Thyroid gland (tissue), 4 donors: Measurements from ENCODE around the gene HSD11B2. TPM values are rescaled to one million over a fixed set of nuclear protein-coding genes. Genes with fewer than 3 reads are reported as not detected.

ENCODE experiments used
- DNase-seq, 2 donors: peaks; one replicate each; pipeline ENCODE4 v3.0.0-alpha.2; 2019
- H3K27ac ChIP-seq, 3 donors: fragments of 200-600 bp; sonication (generic); 1 replicate in 2 of 3; 2 replicates in 1 of 3; pipeline ENCODE4 v1.5.1; 2016 to 2019; ENCODE audit warnings: mild to moderate bottlenecking in 1 of 3, moderate library complexity in 1 of 3
- H3K27me3 ChIP-seq: fragments of 200-600 bp; sonication (generic); one replicate; pipeline ENCODE4 v1.5.1; 2019
- H3K36me3 ChIP-seq, 2 donors: fragments of 200-600 bp; sonication (generic); one replicate each; pipeline ENCODE4 v1.5.1; 2016 to 2019
- H3K4me1 ChIP-seq, 2 donors: fragments of 200-600 bp; sonication (generic); one replicate each; pipeline ENCODE4 v1.5.1; 2017 to 2019
- H3K4me3 ChIP-seq, 3 donors: fragments of 200-600 bp; sonication (generic); replicated peaks in 1 of 3; 1 replicate in 2 of 3; 2 replicates in 1 of 3; pipeline ENCODE4 v1.5.1; 2016; ENCODE audit warnings: mild to moderate bottlenecking in 1 of 3
- H3K9me3 ChIP-seq: fragments of 200-600 bp; sonication (generic); one replicate; pipeline ENCODE4 v1.5.1; 2017
- POLR2A ChIP-seq, 2 donors: fragments of 450-650 bp; IDR thresholded peaks; one replicate each; pipeline ENCODE4 v1.6.1; 2017; ENCODE audit warnings: antibody characterized with exemption in 2 of 2, mild to moderate bottlenecking in 2 of 2, moderate library complexity in 1 of 2
- WGBS, 2 donors: methylation state at CpG; one replicate each; pipeline ENCODE4 v1.1.5; 2017; 5-methylcytosine and 5-hydroxymethylcytosine counted together
- intact Hi-C: fragments of 100-400 bp; cut with DNase I; formaldehyde crosslinking; loops from one replicate; pipeline ENCODE4 v1.15.1; 2023
- total RNA-seq, 4 donors: library from RNA; depleted of rRNA; stranded (reverse); fragments of >200 nt; gene quantifications; one replicate each; pipeline ENCODE4 v1.2.3, GENCODE V29; 2016
- TF ChIP-seq, protein P1 (sequence below), 6 experiments: fragments of 200-600 bp in 3 of 6; fragments of 450-650 bp in 3 of 6; sonication (generic) in 3 of 6; IDR thresholded peaks; one replicate each; pipeline ENCODE4 v1.5.1; 2016 to 2019; ENCODE audit warnings: antibody characterized with exemption in 6 of 6, mild to moderate bottlenecking in 2 of 6, inconsistent platforms in 1 of 6, moderate library complexity in 1 of 6

The HSD11B2 gene
- total RNA-seq, 4 donors from 2014 or later, result 4.6 to 11.9 (median 9.0) TPM

DNA sequence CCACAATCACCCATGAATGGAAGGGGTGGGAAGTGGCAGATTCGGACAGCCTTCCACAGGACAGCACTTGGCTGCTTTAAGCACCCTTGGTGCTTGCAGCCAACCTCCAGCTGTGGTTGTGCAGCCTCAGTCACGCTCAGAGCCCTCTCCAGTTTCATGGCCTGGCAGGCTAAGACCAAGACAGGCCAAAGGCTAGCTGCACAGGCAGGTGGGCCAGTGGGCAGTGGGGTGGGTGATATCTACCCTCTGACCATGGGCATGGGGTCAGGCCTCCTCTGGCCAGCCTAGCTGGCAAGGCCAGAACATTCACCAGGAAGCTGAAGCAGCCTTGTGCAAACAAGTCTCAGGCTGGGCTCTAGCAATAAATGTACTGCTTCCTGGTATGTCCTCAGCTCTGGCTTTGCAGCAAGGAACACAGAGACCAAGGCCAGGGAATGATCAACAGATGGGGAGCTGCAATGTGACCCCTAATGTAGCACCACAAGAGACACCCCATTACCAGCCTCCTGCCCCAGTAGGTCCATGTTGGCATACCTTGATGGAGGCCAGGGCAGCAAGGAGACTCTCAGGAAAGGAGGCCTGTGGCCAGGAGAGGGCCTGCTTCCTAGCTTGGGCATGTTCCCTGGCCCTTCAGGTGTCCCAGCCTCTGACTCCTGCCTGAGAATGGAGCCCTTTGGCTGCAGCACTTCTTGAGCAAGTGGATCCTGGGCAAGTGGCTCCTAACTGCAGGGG is 20.9 kb downstream of the HSD11B2 start:
- Histone ChIP-seq H3K27ac (peak overlapping the region in 2 of 3 donors; percentile 21 to 63), H3K27me3 (no peaks in the 10 kb centered on the region), H3K36me3 (no peaks in the 10 kb centered on the region), H3K4me3 (no peak overlapping the region), H3K4me1 (peaks cover 58 to 89% of the 10 kb centered on the region in 2 donors), H3K9me3 (no peaks in the 10 kb centered on the region)
- WGBS, 2 donors, result 33 to 75% methylated on average over 1 to 2 of the region's 2 CpGs
- no peak for TF ChIP-seq POLR2A (IDR thresholded peaks at IDR 0.05)
- TF ChIP-seq, protein P1, sequence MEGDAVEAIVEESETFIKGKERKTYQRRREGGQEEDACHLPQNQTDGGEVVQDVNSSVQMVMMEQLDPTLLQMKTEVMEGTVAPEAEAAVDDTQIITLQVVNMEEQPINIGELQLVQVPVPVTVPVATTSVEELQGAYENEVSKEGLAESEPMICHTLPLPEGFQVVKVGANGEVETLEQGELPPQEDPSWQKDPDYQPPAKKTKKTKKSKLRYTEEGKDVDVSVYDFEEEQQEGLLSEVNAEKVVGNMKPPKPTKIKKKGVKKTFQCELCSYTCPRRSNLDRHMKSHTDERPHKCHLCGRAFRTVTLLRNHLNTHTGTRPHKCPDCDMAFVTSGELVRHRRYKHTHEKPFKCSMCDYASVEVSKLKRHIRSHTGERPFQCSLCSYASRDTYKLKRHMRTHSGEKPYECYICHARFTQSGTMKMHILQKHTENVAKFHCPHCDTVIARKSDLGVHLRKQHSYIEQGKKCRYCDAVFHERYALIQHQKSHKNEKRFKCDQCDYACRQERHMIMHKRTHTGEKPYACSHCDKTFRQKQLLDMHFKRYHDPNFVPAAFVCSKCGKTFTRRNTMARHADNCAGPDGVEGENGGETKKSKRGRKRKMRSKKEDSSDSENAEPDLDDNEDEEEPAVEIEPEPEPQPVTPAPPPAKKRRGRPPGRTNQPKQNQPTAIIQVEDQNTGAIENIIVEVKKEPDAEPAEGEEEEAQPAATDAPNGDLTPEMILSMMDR (IDR thresholded peaks at IDR 0.05), result no peak
- DNase-seq, result peak; percentile 57 to 62
- intact Hi-C loops, result no loop called here

DNA sequence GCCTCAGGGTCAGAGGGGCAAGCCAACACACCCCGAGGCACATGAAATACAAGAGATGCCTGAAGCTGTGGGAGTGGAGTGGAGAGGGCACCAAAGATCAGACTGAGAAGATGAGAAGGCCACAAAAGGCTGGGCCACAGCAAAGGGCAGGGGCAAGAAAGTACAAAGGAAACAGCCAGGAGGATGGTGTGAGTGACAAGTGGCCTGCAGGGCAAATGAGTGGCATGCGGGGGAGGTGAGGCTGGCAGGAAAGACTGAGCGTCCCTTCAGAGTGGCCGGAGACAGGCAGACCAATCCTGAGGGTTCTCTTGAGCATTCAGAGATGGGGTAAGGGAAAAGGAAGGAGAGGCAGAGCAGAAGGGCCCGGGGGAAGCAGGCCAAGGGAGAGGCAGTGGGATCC is 23.2 kb downstream of the HSD11B2 start:
- no peak for DNase-seq
- Histone ChIP-seq H3K36me3 (no peaks in the 10 kb centered on the region), H3K4me3 (no peak overlapping the region), H3K4me1 (peaks cover 63 to 89% of the 10 kb centered on the region in 2 donors), H3K27ac (no peak overlapping the region), H3K9me3 (no peaks in the 10 kb centered on the region), H3K27me3 (no peaks in the 10 kb centered on the region)
- WGBS, 2 donors, result 87 to 89% methylated on average over 5 of the region's 5 CpGs
- TF ChIP-seq, protein P1 (IDR thresholded peaks at IDR 0.05), result no peak
- no peak for TF ChIP-seq POLR2A (IDR thresholded peaks at IDR 0.05)
- intact Hi-C loops, result no loop called here

DNA sequence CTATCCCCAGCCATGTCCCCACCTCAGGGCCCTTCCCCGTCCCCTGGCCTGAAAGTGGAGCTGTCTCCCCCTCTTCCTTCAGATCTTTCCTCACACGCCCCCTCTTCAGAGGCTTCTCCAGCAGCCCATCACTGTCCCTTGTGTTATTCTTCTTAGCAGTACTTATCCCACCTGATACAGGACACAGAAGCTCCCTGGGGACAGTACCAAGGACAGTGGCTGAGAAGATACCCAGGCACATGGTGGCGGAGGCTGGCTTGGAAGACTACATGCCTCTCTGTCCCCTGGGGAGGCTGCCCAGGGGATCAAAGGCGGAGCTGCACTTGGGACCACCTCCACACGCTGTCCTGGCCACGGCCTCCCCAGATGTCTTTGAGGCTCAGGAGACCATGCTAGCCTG is 23.9 kb downstream of the HSD11B2 start:
- 93 to 98% methylated on average over 6 of the region's 6 CpGs for WGBS, 2 donors
- DNase-seq, result no peak
- no peaks in the 10 kb centered on the region for H3K36me3 ChIP-seq
- H3K4me3 ChIP-seq, result no peak overlapping the region
- TF ChIP-seq, protein P1 (IDR thresholded peaks at IDR 0.05), result no peak
- TF ChIP-seq POLR2A (IDR thresholded peaks at IDR 0.05), result no peak
- H3K27ac ChIP-seq, result no peak overlapping the region
- intact Hi-C loops, result no loop called here
- no peaks in the 10 kb centered on the region for H3K27me3 ChIP-seq
- H3K4me1 ChIP-seq, result peaks cover 63 to 89% of the 10 kb centered on the region in 2 donors
- H3K9me3 ChIP-seq, result no peaks in the 10 kb centered on the region

DNA sequence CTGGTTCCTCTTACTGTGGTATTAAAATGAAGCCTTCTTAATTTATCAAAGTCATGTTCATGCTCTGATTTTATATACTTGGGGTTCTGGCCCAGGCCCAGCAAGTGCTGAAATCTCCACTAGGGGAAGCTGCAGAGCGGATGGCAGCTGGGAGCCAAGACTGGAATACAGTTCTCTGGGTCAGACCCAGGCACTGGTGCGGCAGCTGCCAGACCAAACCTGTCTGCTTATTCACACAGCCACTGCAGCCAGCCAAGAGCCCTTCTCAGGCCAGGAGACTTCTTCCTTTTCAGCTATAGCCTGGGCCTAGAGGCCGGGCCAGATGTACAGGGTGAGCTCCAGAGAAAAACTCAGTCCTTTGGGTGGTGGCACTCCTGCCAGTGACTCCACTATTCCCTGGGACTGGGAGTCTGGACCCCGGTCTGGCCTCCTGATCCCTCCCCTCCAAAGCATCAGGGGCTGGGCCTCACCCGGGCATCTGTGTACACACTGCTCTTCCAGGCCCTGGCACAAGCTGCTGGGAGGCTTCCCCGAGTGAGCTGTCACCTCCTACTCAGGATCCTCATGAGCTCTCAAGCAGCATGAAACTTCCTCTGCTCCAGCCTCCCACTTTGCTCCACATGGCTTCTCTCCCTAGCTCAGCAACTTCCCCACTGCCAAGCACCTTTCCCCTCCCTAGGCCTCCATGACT is 25.6 kb downstream of the HSD11B2 start:
- H3K36me3 ChIP-seq, result no peaks in the 10 kb centered on the region
- peak; percentile 79 to 81 for DNase-seq
- 29 to 36% methylated on average over 4 of the region's 6 CpGs for WGBS, 2 donors
- H3K4me1 ChIP-seq, result peaks cover 64 to 89% of the 10 kb centered on the region in 2 donors
- H3K4me3 ChIP-seq, result no peak overlapping the region
- no peaks in the 10 kb centered on the region for H3K27me3 ChIP-seq
- TF ChIP-seq, protein P1 (IDR thresholded peaks at IDR 0.05), result peak in 4 of 6 experiments; percentile 35 to 45 (median 40)
- no peak for TF ChIP-seq POLR2A (IDR thresholded peaks at IDR 0.05)
- peak overlapping the region; percentile 27 to 90 (median 85) for H3K27ac ChIP-seq
- no peaks in the 10 kb centered on the region for H3K9me3 ChIP-seq
- intact Hi-C loops, result no loop called here

DNA sequence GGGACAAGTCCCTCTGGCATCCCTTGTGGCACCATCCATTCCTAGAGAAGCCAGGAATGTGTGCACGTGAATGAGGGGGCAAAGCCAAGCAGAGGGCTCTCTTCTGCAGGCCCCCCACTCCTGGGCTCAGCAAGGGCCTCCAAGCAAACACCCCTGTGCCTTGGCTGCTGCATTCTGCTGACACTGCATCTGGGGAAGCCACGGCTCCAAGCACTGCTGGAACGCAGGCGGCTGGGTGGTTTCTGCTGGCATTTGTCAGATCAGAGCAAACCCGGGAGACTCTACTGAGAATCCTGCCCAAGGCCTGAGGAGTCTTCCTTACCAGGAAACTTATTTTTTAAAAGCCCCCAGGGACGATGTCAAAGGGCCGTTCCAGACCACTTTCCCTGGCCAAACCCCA is 26.7 kb downstream of the HSD11B2 start:
- H3K27ac ChIP-seq, result peak overlapping the region; percentile 85 to 90 (median 88)
- intact Hi-C loops, result no loop called here
- TF ChIP-seq, protein P1 (IDR thresholded peaks at IDR 0.05), result no peak
- TF ChIP-seq POLR2A (IDR thresholded peaks at IDR 0.05), result no peak

More for the DNA sequence above, 26.7 kb downstream of the HSD11B2 start:
- 43 to 45% methylated on average over 3 to 7 of the region's 7 CpGs for WGBS, 2 donors
- Histone ChIP-seq H3K9me3 (no peaks in the 10 kb centered on the region), H3K27me3 (no peaks in the 10 kb centered on the region), H3K4me3 (no peak overlapping the region), H3K4me1 (peaks cover 66 to 89% of the 10 kb centered on the region in 2 donors), H3K36me3 (no peaks in the 10 kb centered on the region)
- peak; percentile 51 to 77 for DNase-seq
